ENCODE results near the gene PIEZO2. TPM values are rescaled to one million over a fixed set of nuclear protein-coding genes. Genes with fewer than 3 reads are reported as not detected.

PIEZO2 gene
- total RNA-seq, 4 donors from 2014 or later: 2.4 to 5.2 (median 3.3) TPM

- 83% methylated on average over 5 of the region's 5 CpGs for WGBS
- no peak for TF ChIP-seq CTCF (IDR thresholded peaks at IDR 0.05)
- TF ChIP-seq POLR2A (IDR thresholded peaks at IDR 0.05; ENCODE audit: low read depth): no peak
- no peak for TF ChIP-seq EP300 (IDR thresholded peaks at IDR 0.05)
- TF ChIP-seq POLR2AphosphoS5 (IDR thresholded peaks at IDR 0.05): no peak
- H3K4me3 ChIP-seq: no peak overlapping the region
- no peak for DNase-seq (ENCODE audit: extremely low spot score)
- no peak overlapping the region for H3K27ac ChIP-seq (replicated peaks in 1 of 4)
- H3K4me1 ChIP-seq: no peaks in the 10 kb centered on the region
- peaks cover 4 to 29% (median 24%) of the 10 kb centered on the region in 4 donors for H3K9me3 ChIP-seq
- intact Hi-C loops (cut with DNase I): no loop called here
- no peaks in the 10 kb centered on the region for H3K36me3 ChIP-seq
- H3K27me3 ChIP-seq: no peaks in the 10 kb centered on the region
Observed at GRCh38 chr18:10948421-10948820, 200.9 kb downstream of the PIEZO2 start.

GRCh38 chr18:10946058-10946457 lies 203.3 kb downstream of the PIEZO2 start:
- TF ChIP-seq CTCF (IDR thresholded peaks at IDR 0.05) (no peak), POLR2AphosphoS5 (IDR thresholded peaks at IDR 0.05) (no peak), POLR2A (IDR thresholded peaks at IDR 0.05; ENCODE audit: low read depth) (no peak), EP300 (IDR thresholded peaks at IDR 0.05) (no peak)
- Histone ChIP-seq H3K27ac (replicated peaks in 1 of 4) (no peak overlapping the region), H3K27me3 (no peaks in the 10 kb centered on the region), H3K4me1 (no peaks in the 10 kb centered on the region), H3K4me3 (no peak overlapping the region), H3K36me3 (no peaks in the 10 kb centered on the region), H3K9me3 (peaks cover 4 to 29% (median 24%) of the 10 kb centered on the region in 4 donors)
- DNase-seq (ENCODE audit: extremely low spot score): no peak
- intact Hi-C loops (cut with DNase I): no loop called here

GRCh38 chr18:10942998-10943397 lies 206.4 kb downstream of the PIEZO2 start:
- intact Hi-C loops (cut with DNase I): no loop called here
- H3K4me1 ChIP-seq: no peaks in the 10 kb centered on the region
- no peaks in the 10 kb centered on the region for H3K27me3 ChIP-seq
- peaks cover 4 to 27% (median 24%) of the 10 kb centered on the region in 4 donors for H3K9me3 ChIP-seq
- no peaks in the 10 kb centered on the region for H3K36me3 ChIP-seq
- TF ChIP-seq POLR2AphosphoS5 (IDR thresholded peaks at IDR 0.05) (no peak), EP300 (IDR thresholded peaks at IDR 0.05) (no peak), CTCF (IDR thresholded peaks at IDR 0.05) (no peak), POLR2A (IDR thresholded peaks at IDR 0.05; ENCODE audit: low read depth) (no peak)
- H3K27ac ChIP-seq (replicated peaks in 1 of 4): no peak overlapping the region
- WGBS: 90% methylated on average over 4 of the region's 4 CpGs
- no peak for DNase-seq (ENCODE audit: extremely low spot score)
- no peak overlapping the region for H3K4me3 ChIP-seq

- intact Hi-C loops (cut with DNase I): no loop called here
- no peak for TF ChIP-seq POLR2AphosphoS5 (IDR thresholded peaks at IDR 0.05)
- no peak for TF ChIP-seq POLR2A (IDR thresholded peaks at IDR 0.05; ENCODE audit: low read depth)
- TF ChIP-seq CTCF (IDR thresholded peaks at IDR 0.05): no peak
- TF ChIP-seq EP300 (IDR thresholded peaks at IDR 0.05): no peak
- Histone ChIP-seq H3K9me3 (peaks cover 0 to 4% (median 3%) of the 10 kb centered on the region in 4 donors), H3K36me3 (no peaks in the 10 kb centered on the region), H3K27ac (replicated peaks in 1 of 4) (no peak overlapping the region), H3K4me1 (peaks cover 0 to 8% (median 4%) of the 10 kb centered on the region in 4 donors), H3K27me3 (no peaks in the 10 kb centered on the region), H3K4me3 (no peak overlapping the region)
- no peak for DNase-seq (ENCODE audit: extremely low spot score)
- WGBS: 86% methylated on average over 6 of the region's 6 CpGs
Observed at GRCh38 chr18:10939822-10940221, 209.5 kb downstream of the PIEZO2 start.
